ENCODE results near the gene NDUFS1.
A peak's percentile ranks its signal among the peaks of the same experiment; 100 is the strongest.
"Not testable (repeated sequence)": the region's sequence is repeated elsewhere in the genome, so short reads cannot be mapped to it uniquely, and the experiment has no call there.

The NDUFS1 gene

DNA sequence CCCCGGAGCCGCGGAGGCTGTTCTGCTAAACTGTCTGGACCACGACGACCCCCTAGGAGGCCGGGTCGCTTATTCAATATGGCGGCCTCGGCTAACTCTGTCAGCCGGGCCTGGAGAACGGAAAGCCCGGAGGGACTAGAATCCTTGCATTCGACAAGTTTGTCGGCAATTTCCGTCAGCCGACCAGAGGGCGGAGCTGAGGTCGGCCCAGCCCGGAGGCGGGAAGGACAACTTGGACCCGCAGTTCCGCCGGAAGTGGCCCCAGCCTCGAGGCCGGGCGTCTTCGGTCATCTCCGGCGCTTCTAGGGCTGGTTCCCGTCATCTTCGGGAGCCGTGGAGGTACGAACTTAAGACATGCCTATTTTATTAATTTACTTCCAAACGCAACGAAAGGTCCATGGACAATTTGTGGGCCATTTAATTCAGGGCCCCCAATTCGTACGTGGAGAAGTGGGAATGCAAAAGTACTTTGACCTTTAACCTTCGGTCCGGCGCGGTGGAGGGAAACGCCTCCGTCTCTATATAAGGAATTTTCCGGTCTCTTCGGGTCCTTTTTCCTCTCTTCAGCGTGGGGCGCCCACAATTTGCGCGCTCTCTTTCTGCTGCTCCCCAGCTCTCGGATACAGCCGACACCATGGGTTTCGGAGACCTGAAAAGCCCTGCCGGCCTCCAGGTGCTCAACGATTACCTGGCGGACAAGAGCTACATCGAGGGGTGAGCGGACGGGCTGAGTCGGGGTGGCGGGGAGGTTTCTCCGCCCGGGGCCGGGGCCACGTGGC, at the start of gene NDUFS1, which contains the start of gene EEF1B2:
Gene NDUFS1 (minus strand): TSS at position 99 of the 779 bp plus-strand sequence. CDS start 5,766 bp downstream, outside the sequence.
Gene EEF1B2 (plus strand): TSS at position 550 of the 779 bp plus-strand sequence. CDS start 85 bp downstream, at position 635.
- peak; percentile 99 for DNase-seq

- DNase-seq: no peak
Measured at GRCh38 chr2:206208900-206209299, 49.7 kb upstream of the NDUFS1 start.

DNA sequence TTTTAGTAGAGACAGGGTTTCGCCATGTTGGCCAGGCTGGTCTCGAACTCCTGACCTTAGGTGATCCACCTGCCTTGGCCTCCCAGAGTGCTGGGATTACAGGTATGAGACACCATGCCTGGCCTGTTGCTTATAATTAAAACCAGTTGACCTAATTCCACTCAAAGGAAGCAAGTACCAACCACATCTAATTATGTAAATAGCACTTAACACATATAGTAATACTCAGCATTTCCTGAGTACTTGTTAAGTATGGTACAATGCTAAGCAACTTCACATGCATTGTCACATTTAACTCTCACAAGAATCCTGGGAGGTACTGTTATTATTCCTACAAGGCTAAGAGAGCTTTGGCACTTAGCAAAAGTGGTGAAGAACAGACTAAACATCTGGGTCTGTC, 48.1 kb upstream of the NDUFS1 start:
- DNase-seq: not testable (repeated sequence)

DNA sequence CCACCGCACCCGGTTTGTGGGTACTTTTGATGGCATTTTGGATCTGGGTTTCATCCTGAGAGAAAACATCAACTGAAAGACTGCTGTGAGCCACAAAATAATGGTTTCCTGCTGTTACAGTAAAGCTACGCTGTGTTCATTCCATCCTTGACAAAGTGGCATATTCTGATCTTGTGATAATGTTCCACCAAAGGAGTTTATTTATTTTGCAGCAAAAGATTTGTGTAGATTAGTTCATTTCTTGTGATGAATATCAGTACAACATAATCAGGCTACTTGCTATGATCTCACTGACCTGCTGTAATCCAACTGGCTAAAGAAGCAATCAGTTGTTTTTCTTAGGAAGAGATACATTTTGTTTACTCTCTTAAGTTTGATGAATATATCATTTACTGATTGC, 45.5 kb upstream of the NDUFS1 start:
- no peak for DNase-seq

- DNase-seq: no peak
Measured at GRCh38 chr2:206203331-206203730, 44.1 kb upstream of the NDUFS1 start.

- no peak for DNase-seq
Measured at GRCh38 chr2:206202446-206202845, 43.2 kb upstream of the NDUFS1 start.

DNA sequence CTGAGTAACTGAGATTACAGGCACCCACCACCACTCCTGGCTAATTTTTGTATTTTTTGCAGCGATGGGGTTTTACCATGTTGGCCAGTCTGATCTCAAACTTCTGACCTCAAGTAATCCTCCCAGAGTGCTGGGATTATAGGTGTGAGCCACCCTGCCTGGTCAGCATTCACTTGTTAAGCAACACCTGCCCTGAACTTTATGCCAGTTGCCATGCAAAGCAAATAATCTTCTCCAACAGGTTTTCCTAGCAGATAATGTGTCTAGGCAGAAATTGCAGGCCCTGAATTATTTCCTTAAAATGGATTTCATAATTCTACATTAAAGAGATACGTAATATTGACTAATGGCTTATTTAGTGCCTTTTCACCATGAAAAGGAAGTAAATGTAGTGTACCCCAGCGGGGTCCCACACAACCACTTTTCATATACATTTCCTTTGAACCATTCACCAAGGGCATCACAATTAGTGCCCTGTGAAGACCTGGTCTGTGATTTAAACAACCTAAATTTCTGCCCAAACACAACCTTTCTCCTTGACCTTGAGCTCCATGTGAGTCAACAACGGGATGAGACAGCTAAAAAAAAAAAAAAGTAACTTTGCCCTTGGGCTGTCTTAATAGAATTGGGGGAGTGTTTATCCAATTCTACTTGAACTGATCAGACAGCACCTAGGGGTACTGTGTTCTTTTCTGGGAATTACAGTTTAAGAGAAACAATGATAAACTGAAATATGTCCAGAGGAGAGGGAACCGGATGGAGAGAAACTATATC, 42.0 kb upstream of the NDUFS1 start:
- no peak for DNase-seq

DNA sequence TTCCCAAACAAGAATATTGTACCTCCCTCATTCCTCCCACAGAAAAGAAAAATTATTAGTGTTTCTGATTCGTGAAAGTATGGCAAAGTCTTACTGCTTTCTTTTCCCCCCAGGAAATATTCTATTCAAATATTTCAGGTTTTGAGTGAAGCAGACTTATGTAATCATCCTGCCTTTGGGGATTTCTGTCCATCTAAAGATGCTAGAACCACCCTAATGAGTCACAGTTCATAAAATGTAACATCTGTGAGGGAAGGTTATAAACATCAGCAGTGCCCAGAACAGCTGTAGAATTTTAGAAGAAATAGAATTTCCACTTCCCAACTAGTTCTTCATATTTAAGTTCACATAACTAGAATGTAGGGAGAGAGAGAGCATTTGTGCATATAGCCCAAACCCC, 39.4 kb upstream of the NDUFS1 start:
- DNase-seq: no peak

GRCh38 chr2:206193671-206194357, 34.6 kb upstream of the NDUFS1 start:
- DNase-seq: peak; percentile 36

DNA sequence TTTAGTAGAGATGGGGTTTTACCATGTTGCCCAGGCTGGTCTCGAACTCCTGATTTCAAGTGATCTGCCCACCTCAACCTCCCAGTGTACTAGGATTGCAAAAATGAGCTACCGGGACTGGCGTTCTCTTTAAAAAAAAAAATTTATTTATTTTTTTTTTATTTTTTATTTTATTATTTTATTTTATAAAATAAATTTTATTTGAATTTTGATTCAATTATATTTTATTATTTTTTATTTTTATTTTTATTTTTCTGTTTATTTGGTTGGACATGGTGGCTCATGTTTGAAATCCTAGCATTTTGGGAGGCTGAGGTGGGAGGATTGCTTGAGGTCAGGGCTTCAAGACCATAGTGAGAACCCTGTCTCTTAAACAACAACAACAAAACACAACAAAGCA, 32.9 kb upstream of the NDUFS1 start:
- DNase-seq: no peak

DNA sequence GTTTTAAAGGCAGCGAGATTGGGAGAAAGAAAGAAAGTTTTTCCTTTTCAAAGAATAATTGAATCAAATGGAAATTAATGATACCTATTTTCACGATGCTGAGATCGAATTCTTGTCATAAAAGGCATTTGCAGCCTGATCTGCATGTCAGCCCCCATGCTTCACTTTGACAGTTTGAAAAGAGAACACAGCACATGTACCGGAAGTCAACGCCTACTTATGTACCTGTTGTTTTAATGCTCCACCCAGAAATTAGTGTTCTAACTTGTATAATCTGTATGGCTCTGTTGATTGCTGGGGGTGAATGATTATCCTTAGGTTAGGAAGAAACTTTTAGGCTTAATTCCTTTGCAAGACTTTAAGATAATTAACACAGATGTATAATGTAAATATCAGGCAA, 31.4 kb upstream of the NDUFS1 start:
- no peak for DNase-seq

GRCh38 chr2:206190111-206190510, 30.9 kb upstream of the NDUFS1 start:
- DNase-seq: no peak

- DNase-seq: no peak
Measured at GRCh38 chr2:206189691-206190090, 30.4 kb upstream of the NDUFS1 start.

GRCh38 chr2:206181526-206181925, 22.3 kb upstream of the NDUFS1 start:
- not testable (repeated sequence) for DNase-seq

- DNase-seq: no peak
Measured at GRCh38 chr2:206176901-206177300, 17.7 kb upstream of the NDUFS1 start.

DNA sequence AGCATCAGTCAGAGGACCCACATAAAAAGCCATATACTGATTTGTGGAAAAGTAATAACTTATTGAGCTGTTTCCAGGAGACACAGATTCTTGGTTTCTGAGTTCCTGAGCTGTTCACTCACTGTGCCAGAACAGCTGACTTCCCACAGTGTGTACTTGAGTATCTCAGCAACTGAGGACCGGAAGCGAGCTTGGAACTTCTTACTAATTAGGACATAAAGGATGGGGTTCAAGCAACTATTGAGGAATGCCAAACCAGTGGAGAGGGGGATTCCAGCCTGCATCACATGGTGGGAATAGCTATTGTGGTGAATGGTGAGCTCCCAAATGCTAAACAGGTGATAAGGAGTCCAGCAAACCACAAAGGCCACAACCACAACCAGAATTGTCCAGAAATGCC, 16.9 kb upstream of the NDUFS1 start:
- no peak for DNase-seq

GRCh38 chr2:206173147-206173546, 13.9 kb upstream of the NDUFS1 start:
- no peak for DNase-seq

DNA sequence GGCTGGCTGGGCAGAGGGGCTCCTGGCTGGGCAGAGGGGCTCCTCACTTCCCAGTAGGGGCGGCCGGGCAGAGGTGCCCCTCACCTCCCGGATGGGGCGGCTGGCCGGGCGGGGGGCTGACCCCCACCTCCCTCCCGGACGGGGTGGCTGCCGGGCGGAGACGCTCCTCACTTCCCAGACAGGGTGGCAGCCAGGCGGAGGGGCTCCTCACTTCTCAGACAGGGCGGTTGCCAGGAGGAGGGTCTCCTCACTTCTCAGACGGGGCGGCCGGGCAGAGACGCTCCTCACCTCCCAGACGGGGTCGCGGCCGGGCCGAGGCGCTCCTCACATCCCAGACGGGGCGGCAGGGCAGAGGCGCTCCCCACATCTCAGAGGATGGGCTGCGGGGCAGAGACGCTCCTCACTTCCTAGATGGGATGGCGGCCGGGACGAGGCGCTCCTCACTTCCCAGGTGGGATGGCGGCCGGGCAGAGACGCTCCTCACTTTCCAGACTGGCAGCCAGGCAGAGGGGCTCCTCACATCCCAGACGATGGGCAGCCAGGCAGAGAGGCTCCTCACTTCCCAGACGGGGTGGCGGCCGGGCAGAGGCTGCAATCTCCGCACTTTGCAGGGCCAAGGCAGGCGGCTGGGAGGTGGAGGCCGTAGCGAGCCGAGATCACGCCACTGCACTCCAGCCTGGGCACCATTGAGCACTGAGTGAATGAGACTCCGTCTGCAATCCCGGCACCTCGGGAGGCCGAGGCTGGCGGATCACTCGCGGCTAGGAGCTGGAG, 12.6 kb upstream of the NDUFS1 start:
- DNase-seq: not testable (repeated sequence)

DNA sequence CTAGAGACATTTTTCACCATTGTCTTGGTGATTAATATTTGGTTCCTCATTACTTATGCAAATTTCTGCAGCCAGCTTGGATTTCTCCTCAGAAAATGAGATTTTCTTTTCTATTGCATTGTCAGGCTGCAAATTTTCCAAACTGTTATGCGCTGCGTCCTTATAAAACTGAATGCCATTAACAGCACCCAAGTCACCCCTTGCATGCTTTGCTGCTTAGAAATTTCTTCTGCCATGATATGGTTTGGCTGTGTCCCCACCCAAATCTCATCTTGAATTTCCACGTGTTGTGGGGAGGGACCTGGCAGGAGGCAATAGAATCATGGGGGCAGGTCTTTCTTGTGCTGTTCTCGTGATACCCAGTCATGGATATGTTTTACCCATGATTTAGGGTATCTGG, 9.0 kb upstream of the NDUFS1 start:
- DNase-seq: not testable (repeated sequence)

DNA sequence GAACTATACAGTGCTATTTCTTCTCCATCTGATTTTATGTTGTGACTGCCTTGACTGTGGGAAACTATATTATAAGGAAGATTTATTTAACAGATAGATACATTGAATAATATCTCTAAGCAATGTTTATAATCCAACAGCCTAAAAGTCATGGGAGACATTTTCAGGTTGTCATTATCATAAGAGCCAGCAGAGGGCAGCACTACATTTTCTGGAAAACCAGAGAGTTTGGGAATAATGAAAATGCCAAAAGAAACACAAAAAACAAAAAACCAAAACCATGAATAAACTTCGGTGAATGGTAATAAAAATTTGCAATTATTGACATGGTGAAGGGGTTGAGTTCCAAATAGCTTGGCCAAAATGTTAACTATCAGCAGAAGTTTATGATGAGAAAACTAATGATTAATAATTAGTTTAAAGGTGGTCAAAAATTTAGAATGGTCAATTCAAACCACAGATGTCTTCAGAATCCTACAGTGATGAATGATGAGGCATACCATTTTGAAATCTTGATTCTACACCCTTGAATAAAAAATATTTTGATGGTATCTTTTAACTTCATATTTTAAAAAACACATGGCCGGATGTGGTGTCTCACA, 5.1 kb upstream of the NDUFS1 start:
- peak; percentile 17 for DNase-seq

DNA sequence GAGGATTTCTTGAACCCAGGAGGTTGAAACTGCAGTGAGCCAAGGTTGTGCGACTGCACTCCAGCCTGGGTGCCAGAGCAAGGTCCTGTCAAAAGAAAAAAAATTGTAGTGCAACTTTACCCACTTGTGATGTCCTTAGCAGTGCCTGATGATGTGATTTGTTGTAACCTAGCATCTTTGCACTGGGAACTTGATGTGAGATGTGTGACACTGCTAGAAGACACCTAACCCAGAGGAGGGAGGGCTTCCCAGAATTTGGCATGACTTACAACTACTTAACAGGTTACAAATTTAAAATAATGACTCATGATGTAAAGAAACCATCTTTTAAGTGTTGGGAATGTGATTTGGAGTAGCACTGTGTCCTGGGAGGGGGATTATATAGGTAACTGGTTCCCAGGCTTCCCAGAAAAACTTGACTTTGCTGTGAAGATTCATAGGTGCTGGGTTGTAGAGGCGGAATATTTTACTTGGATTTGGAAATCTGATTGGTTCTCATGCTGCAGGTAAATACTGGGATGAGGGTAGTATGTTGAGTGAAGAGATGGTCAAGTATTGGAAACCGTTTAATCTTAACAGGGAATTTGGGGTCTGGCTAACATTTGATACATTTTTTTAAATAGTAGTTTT, 4.1 kb upstream of the NDUFS1 start:
- no peak for DNase-seq

DNA sequence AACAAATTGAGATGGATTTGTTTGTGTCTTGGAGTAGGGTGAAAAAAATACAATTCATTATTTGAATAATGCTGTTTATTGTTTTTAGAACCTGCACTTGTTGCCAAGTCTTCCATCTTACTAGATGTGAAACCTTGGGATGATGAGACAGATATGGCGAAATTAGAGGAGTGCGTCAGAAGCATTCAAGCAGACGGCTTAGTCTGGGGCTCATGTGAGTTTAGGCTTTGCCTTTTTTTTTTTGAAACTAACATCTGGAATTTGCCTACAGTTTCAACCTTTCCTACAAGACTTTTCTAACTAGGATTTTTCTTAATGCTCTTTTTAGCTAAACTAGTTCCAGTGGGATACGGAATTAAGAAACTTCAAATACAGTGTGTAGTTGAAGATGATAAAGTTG, 3.2 kb upstream of the NDUFS1 start:
- DNase-seq: peak; percentile 8
